COLO668 (cell line): ENCODE measurements around the gene GRIP2.

ENCODE experiments used
- DNase-seq: peaks from one replicate; lab custom pipeline; 2025; ENCODE audit not compliant: unreplicated experiment; lab: John Stamatoyannopoulos, UW

The GRIP2 gene

DNA sequence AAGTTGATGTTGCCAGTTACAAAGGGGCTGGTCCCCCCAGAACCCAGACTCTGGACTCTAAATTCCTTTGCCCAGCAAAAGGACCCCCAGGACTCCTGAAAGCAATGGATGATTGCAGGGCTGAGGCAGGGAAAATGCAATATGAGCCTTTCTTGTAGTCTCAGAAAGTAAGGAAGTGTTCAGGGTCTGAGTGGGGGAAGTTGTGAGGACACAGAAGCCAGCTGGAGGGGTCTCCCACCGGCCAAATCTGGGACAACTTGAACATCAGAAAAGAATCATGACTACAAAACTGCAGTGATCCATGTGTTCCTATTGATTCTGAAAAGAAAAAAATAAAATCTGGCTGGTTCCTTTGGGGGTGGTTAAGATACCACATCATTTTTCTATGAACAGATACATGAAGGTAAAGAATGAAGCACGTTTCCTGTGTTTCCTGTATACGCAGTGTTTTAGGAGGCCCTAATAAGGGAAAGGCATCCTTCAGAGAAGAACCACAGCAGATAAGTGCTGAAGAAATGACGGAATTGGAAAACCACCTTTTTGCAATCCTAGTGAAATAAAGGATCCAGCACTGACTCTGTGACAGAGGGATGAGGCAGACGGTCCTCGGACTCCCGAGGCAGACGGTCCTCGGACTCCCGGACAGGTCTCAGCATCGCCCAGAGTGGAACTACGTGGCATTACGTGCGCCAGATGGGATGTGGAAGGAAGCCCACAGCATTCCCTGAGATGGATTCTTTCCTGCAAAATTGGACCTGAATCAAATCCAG lies 22.2 kb upstream of the GRIP2 start:
- DNase-seq, result no peak

DNA sequence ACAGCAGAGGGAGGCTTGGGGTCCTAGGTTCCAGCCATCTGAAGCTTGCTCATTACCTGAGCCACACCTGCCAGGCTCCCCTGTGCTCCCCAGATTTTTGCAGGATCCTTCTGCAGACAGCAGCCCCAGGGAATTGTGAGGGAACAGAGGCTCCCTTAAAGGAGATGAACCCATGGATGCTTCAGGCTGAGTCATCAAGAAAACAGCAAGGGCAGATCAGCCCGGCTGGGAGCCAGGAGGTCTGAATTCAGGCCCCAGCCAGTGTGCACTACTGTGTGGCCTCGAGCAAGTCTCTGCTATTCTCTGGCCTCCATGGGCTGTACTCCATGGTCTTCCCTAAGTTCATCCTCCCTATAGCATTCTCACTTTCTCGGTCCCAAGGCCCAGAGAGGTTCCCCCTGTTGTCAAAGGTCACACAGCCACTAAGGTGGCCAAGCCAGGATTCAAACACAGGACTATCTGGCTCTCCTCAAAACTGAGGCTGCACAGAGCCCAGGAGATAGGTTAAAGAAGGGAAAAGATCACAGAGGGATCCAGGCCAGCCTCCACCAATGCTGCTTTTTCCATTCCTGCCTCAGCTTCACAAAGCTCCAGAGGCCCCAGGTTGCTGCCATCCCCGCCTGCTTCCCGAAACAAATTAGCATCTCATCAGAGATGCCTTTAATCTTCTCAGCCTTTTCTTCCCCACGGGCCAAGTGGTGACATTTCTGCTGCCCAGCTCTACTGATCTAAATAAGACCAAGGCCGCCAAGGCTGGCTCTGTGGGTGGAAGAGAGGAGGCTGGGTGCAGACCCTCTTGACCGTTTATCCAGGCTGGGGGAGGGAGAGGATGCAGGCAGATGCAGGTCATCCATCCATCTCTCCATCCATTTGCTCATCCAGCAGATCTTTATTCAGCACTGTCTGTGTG lies 21.2 kb upstream of the GRIP2 start:
- no peak for DNase-seq

DNA sequence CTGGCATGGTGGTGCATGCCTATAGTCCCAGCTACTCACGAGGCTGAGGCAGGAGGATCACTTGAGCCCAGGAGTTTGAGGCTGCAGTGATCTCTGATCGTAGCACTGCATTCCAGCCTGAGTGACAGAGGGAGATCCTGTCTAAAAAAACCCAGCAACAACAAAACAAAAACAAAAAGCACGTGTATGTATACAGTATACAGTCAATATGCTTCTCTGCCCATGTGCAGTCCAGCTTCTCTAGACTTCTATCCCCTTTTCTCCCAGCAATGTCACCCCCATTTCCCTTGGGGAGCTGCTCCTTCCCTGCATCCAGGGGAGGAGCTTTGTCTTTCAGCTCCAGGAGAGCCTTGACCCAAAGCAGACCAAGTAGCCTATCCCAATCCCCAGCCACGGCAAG lies 20.0 kb upstream of the GRIP2 start:
- DNase-seq, result no peak

DNA sequence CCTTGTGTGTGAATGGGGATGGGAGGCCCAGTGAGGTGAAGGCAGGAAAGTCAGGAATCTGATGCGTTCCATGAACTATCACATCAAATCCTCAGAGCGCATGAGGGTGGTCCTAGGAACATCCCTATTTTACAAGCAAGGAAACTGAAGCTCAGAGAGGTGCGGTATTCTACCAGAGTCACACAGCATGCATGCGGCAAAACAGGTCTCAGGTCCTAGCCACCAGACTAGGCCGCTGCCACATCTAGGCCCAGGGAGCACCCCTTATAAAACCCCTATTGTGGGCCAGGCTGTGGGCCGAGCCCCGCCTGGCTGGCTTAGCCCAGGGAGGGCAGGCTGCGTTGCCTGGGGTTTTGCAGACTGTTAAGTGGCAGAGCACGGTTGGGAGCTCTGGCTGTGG lies 17.9 kb upstream of the GRIP2 start:
- DNase-seq, result no peak

DNA sequence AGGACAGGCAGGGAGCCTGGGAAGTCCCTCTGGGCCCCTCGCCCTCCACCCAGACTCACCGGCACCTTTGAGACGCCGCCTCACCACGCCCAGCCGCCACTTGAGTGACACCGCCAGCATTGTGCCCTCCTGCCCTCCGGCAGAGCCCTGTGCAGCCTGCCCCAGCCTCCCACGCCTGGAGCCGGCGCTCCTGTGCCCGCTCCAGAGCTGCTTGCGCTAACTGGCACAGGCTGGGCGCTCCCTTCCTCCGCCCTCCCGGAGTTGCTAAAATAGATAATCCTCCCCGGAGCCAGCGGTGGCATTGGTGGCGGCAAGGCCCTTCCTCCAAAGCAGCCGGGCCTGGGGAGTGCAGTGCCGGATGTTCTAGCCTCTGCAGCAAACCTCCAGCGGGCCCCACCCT lies 15.7 kb upstream of the GRIP2 start:
- DNase-seq, result peak; percentile 15

DNA sequence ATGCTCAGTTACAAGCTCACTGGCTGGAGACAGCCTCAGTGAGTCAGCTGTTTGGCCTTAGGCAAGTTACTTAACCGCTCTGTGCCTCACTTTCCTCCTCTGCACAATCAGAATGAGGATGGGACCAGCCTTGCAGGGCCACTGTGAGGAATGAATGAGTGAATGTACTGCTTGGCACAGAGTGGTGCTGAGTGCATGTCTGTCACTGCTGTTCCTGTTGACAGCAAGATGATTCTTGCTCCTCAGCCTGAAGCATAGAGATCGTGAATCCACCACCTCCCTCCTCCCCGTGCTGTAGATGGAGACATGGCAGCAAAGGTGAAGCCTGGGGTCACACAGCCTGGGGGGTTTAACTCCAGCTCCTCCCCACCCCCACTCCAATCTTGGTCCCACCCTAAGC lies 14.6 kb upstream of the GRIP2 start:
- no peak for DNase-seq

DNA sequence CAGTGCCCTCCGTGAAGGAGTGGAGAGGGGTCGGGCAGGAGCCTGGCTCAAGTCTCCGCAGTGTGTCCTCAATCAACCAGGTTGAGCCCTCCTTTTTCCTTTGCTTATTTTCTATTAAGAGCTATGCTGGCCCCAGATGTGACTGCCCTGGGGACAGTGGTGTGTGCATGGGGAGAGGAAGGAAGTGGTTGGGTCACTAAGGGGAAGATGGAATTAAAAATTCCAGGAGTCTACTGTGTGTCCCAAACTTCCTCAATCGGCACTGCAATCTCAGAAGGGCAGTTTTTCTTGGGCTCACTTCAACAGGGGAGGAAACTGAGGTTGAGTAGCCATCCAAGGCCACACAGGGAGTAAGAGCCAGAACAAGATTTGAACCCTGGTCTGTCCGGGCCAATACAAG lies 13.7 kb upstream of the GRIP2 start:
- DNase-seq, result no peak

DNA sequence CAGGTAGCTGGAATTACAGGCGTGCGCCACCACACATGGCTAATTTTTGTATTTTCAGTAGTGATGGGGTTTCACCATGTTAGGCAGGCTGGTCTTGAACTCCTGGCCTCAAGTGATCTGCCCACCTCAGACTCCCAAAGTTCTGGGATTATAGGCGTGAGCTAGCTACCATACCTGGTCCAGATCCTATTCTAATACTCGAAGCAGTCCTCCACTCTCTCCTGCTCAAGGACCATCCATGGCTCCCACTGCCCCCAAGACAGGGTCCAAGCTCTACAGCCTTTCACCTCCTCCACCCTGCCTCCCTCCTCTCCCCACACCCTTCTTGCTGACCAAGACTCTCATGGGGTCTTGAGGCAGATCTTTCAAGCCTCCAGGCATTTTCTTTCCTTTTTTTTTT lies 12.6 kb upstream of the GRIP2 start:
- DNase-seq, result no peak

DNA sequence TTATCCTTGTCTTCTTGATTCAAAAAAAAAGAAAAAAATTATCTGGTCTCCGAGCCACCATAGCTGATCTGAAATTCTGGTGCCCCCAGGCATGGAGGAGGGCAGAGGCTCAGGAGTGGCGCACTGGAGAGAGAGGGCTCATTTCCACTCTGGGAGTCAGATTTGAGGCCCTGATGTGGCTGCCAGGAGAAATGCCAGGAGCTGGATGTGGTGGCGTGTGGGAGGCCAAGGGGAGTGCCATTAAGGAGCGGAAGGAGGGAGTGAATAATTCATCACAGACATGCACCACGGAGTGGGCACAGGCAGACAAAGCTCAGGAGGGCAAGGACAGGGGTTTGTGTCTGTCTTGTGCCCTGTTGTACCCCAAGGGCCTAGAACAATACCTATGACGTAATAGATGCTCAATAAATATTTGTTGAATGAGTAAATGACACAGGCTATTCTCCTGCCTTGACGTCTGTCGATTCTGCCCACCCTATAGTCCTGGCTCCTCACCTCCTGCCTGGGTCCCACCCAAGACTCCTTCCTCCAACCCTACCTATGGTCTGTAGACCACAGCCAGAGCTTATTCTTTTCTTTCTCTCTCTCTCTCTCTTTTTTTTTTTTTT lies 12.0 kb upstream of the GRIP2 start:
- DNase-seq, result no peak

DNA sequence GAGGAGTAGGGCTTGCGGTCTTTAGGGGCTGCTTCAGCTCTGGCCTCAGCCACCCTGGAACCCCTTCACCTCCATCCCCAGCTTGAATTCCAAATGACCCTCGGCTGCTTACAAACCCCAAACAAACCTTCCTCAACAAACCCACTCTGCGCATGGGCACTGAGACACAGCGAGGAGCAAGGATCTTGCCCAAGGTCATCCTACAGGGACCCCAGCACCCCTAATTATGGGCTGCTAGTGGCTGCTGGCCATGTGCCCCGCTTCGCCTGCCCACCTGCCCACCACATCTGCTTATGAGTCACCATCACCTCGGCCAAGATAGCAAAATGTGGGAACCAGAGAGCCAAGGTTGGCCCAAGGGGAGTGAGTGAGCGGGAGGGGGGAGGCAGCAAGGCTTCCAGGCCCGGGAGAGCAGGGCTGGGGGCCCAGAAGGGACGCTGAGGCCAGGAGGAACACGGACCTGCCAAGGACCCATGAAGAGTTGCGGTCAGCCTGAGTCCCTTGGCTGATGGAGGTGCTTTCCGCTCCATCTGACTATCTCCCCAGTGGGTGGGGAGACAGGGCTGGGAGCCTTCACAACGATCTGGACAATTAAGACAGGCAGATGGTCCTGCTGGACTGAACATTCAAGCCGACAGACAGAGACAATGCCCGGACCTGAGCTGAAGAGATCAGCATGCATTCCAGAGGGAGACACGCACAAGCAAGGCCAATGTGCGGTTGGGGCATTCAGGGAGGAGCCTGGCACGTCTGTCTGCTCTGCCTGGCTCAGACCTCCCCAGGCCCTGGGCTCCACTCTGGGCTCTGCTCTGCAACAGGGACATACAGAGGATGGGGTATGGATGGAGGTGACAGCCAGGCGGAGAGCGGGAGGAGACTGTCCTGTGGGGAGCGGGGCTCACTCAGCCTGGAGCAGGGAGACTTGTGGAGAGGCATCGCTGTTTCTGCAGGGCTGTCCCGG lies 10.8 kb upstream of the GRIP2 start:
- no peak for DNase-seq

DNA sequence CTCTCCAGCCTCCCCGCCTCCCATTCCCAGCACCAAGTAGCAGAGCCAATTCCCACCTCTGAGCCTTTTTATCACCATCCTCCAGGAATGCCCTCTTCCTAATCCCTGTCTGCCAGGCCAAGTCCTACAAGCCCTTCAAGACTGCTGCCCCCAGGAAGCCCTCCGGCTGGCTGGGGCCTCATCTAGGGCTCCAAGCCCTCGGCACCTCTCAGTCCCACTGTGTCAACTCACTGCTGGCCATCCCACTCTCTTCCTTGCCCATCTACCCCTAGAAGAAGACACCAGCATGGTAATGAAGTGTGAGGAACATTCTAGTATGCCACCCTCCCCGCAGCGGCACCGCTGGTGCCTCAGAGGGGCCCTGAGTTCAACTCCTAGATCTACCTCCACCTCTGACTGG lies 10.0 kb upstream of the GRIP2 start:
- no peak for DNase-seq

DNA sequence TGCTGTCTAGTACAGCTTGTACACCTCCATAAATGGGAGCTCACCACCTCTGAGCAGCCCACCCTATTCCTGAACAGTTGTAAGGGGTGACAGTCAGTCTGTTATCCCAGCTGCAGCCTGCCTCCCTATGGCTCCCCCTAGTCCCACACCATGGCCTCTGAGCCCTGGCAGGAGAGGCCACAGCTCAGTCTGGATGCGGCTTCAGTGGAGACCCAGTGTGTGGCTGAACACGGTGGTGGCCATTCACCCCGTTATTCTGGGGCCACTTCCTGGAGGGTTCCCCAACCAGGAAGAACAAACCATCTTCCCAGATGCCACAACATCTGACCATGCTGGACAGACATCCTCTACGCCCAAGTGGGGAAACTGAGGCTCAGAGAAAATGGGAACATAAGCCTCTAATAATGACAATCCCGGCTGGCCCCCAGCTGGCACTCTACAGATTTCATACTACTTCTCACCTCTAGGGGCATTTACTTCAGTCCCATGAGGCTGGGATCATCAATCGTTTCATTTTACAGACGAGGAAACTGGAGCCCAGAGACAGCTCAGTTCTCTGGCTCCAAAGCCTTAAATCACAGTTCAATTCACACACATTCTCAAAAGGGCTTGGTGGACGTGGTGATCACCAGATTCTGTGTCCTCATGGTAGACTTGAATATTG lies 9.2 kb upstream of the GRIP2 start:
- DNase-seq, result no peak

DNA sequence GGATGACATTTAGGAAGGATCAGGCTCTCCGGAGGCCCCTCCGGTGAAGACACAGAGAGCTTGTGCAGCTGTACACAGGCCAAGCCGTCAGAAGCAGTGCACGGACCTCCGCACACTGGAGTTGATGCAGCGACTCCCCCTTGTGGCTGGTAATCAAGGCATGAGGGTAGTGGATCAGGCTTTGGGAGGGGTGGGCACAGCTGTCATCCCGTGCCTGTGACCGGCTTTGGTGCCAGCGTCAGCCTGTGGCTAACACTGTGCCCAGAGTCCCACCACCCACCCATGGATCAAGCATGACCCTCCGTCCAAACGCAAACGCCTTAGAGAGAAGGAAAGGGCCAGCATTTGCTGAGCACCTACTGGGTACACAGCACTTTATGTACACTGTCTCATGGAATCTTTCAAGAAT lies 8.2 kb upstream of the GRIP2 start:
- peak; percentile 37 for DNase-seq

DNA sequence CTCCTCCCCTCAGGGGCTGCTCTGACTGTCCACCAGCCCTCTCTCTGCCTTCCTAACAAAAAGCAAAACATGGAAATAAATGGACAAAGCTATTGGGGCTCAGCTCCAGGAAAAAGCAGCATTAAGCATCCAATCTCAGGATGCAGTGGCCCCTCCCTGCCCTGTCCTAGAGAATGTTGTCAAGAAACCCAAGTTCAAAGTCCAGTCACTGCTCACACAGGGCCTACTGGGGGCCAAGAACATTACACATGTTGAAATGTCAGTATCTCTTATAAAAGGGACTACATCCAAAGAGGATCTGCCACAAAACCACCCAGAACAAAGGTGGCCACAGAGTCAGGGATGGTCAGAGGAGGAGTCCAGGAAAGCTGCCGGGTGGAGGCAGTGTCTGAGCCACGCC lies 7.6 kb upstream of the GRIP2 start:
- DNase-seq, result no peak

DNA sequence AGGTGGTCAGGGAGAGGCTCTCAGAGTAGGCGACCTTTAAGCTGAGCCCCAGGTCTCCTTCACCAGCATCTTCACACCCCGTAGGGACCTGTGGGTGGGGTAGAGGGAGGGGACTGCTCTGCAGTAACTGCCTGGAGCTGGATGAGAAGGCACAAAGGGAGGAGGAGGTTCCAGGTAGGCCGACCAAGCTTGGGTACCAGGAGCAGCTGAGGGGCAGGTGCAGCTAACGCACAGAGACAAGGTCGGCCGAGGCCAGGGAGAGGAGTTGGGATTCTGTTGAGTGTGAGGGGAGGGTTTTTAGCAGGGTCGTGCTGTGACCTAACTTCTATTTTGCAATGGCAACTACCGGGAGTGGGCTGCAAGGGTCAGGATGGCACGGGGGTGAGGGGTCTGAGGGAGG lies 5.9 kb upstream of the GRIP2 start:
- no peak for DNase-seq

DNA sequence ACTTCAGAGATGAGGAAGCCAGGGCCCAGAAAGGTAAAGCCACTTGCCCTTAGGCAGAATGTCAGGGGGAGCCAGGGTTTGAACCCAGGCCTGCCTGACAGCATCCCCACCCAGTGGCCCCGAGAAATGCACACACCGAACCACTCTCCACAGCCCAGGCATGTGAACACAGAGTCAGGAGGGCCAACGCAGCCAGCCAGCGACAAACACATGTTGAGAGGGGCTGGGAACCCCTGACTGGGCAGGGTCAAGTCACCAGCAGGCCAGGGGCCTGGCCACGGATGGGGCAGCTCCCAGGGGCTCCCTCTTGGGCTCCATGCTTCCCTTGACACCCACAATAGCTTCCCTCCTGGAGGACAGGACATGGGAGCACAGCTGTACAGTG lies 5.1 kb upstream of the GRIP2 start:
- DNase-seq, result no peak

DNA sequence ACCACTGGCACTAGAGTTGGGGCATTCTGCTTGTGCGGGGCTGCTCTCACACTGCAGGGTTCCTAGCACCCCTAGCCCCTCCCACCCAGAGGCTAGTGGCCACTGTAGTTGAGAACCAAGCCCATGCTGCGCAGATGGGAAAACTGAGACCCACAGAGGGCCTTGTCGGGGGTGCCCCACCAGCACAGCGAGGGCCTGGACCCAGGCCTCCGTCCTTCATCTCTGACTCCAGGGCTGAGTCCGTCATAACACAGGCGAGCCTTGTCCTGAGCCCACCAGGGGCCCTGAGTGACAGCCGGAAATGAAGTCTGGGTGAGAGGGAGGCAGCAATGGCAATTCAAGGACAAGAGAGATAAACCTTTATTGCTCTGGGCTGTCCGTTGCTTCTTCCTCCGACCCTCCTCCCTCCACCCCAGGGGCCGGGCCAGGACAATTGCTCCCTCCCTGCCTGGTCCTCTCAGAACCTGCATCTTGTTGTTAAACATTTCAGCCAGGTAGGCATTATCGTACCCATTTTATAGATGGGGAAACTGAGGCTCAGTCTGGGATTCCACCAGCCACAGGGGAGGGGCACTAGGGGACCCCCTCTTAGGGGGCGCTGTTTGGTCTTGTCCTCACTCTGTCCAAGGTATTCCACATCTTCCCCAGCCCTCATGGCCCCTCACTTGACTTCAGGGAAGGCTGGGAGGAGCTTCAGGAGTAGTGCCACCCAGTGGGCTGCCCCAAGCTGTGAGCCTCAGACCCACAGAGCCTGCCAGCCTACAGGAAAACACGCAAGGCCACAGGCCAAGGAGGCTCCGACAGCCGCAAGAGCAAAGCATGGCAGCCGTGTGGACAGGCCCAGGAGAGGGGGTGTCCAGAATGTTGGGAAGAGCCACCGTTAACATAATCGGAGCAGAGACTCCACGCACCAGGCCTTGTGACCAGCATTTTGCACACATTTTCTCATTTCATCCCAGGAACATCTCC lies 4.4 kb upstream of the GRIP2 start:
- no peak for DNase-seq

DNA sequence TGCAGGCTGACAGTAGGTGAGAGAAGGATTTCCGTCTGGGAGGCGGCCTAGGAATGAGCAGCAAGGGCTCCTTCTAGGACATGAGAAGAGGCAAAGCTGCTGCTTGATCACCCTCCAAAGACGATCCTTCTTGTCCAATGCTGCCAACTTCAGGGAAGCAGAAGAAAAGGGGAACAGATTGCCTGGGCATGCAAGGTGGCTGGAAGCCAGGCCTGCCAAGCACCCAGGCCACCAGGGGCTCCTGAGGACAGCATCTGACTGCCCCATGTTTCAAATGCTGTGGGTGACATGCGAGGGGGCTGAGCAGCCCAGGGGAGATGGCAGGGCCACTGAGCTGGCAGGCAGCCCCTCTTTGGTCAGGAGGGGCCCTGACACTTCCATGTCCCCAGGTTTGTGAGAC lies 3.3 kb upstream of the GRIP2 start:
- no peak for DNase-seq

DNA sequence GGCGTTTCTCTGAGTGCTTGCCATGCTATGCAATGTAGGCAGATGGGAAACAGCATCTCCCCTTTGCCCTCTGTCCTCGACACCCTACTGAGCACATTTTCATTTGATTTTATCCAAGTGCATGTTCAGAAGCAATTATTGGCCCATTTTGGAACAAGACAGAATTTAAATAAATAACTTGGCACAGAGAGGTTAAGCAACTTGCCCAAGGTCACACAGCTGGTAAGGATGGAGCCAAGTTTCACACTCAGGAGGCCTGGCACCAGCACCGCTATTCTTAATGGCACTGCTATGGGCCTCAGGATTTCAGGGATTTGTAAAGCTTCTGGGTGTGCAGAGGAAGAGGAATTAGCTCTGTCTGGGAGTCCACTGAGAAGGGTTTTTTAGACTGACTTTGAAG lies 2.5 kb upstream of the GRIP2 start:
- no peak for DNase-seq
